SK-N-DZ (cell line): ENCODE data around the gene CDH4.

Experiments used
- DNase-seq: peaks from one replicate; pipeline ENCODE4 v3.0.0-alpha.2; 2015; ENCODE audit warnings: low spot score

CDH4 gene

DNA sequence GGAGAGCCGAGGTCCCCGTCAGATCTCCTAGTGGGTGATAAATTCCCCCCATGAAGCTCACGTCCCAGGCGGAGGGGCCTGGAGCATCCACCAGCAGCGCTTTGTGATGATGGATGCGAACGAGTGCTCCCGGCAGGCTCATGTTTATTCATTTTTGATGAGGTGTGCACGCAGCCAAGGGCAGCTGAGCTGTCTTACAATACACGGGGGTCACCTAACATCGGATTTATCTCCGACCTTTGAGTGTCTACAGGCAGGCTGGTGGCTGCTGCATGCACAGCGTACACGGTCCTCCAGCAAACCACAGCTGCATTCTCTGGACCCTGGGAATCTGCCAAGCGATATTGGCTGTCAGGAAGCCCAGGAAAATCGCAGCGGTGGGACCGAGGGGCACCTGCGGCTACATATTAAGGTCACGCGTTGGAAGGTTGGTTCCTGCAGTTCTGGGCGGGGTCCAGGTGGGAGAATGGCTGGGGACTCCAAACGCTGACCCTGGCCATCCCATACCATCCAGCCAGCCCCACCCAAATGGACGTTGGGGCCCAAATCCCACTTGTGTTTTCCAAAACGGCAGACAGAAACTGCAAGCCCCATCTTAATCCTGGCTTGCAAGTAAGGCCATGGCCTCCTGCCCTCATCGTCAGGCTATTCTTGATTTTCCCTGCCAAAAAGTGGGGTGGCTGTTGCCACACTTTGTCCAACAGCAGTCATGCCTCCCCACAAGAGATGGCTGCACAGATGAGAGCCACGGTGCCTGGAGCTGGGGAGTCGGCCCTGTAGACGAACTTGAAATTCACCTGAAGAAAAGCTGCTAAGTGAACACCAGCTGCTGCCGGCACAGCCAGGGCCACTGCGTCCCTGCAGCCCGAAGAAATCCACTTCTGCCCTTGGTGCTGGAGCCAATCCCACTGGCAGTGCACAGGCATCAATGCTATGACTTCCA, 413.7 kb downstream of the CDH4 start:
- DNase-seq: no peak

DNA sequence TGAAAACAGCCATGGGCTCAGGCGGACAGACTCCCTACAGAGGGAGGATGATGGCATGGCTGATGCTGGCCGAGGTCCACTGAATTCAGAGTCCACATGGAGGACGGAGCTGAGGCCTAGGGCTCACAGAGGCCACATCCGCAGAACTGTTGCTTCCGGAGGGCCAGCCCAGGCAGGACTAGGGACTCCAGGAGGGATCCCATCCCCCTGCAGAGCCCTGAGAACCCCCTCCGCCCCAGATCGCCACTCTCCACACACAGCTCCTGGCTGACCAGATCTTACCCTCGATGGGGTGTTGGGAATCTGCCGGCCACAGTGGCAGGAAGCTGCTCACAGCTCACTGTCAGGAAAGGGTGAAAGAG, 414.4 kb downstream of the CDH4 start:
- DNase-seq: no peak

DNA sequence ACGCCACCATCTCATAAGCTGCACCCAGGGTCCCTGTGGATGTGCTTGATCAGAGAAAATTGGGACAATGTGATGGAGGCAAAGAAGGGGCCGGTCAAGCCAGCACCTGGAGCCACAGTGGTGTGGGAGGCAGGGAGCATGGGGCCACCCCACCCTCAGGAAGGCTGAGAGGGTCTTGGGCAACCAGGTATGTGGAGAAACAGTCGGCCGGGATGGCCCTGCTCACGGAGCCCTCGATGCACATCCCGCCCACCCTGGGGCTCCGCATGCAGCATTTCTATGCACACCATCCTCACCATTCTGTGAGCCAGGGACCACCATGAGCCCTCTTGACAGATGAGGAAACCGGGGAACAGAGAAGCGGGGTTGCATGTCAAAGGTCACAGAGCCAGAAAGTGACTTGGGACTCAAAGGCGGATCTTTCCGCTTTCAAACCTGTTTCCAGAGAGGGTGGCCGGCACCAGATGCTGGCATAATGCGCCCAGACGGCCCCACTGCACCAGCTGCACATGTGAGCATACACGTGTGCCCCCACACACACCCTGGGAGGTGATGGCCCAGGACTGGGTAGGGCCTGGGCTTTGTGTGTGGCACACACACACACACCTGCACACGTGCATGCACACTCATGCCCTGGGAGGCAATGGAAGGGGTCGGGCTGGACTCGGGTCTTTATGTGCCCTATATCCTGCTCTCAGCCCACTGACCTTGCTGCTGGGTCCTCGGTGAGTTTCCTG, 415.2 kb downstream of the CDH4 start:
- no peak for DNase-seq

DNA sequence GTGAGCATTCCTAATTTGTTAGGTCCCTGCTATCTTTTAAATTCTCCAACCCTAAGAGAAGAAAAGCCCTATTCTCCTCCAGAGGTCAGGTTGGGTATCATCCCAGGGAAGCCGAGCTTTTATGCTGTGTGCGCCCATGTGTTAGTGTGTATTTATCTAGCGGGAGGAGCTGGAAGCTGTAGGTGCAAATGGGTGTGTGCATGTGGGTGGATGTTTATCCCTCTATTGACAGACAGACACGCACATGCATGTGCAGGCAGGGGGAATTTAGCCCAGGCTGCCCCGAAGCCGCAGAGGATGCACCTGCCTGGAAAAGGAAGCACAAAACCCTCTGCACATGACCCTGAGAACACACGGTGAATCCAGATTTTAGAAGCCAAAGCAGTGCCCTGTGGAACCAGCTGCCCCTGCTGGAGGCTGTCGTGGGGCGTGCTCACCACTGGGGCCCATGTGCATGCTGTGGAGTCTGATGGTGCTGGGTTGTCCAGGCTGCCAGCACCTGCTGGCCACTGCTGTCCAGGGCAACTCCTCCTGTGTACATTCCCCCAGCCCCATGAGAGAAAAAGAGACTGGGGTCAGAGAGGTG, 416.1 kb downstream of the CDH4 start:
- DNase-seq: no peak

DNA sequence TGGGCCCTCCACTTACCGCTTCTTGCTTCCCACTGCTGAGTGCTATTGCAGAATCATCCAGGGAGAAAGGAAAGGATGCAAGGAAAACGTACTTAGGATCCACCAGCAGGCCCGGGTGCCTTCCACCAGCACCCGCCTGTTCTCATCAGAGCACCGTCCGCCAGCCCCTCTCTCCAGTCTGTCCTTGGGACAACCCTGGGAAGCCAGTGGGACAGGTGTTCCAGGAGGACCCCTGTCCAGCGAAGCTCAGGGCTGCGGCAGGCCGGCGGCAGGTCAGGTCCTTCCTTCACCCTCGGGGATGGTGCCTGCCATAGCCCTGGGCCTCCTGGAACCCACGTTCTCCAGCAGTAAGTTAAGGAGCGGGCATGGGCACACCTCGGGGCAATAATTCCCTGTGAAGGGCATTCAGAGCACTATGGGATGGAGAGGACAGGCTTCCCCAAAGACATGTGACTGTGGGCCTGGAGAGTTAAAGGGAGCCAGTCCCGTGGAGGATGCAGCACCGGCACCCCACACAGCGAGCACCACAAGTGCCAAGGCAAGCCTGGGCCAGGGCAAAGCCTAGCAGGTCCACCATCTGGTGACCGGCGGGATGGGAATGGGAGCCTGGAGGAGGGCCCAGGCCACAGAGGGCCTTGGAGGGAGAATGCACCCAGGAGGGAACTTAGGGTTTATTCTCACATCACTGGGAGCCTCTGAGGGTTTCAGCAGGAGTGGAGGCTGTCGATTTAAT, 416.9 kb downstream of the CDH4 start:
- no peak for DNase-seq

DNA sequence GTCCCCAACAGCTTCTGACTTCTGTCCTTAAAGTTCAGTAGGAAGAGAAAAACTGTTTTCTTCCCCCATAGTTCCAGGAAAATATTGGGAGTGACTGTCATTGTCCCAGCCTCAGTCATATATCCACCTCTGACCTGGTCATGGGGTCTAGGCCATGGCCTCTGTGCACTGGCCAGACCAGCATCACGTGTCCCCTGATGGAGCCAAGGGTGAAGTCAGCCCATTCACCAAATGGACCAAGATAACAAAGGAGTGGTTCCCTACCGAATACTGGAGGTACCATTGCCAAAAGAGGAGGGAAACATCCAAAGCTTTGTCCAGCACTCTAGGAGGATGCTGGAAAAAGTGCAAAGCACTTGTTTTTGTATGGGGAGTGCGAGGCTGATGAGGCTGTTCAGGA, 418.2 kb downstream of the CDH4 start:
- DNase-seq: no peak

DNA sequence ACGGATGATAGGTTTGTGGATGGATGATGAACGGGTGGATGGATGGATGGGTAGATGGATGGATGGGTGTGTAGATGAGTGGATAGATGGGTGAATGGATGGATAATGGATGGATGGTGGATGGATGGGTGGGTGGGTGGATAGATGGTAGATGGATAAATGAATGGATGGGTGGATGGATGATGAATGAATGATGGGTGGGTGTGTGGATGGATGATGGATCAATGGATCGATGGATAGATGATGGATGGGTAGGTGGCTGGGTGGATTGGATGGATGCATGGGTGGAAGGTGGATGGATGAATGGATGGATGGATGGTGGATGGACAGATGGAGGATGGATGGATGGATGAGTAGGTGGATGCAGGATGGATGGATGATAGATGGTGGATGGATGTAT, 419.5 kb downstream of the CDH4 start:
- no peak for DNase-seq

DNA sequence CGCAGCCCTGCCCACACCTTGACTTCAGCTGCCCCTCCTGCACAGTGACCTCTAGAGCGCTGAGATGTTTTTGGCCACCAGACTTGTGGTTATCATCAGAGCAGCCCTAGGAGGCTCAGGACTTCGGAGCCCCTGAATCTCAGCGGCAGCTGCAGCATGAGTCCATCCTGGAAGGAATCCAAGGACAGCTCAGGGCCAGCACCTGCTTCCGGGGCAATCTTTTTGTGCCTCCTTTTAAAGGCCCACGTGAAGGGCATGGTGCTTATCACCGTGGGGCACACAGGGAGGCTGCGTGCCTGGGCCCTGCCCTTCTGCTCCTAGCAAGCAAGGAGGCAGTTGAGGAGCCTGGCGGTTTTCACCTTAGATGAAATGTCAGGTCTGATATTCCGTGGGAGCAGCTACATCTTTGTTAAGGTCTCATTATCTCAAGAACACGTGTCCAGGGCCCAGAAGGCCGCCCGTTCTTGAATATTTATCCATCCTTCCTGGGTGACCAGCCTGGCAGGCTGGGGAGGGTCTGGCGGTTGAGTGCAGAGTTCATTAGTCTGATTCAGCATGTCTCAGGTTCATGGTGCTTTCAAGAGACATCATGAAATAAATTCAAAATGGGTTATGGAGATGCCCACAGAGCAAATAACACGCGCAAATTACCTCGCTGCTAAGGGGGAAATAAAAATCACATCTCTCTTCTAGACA, 421.2 kb downstream of the CDH4 start:
- DNase-seq: no peak

DNA sequence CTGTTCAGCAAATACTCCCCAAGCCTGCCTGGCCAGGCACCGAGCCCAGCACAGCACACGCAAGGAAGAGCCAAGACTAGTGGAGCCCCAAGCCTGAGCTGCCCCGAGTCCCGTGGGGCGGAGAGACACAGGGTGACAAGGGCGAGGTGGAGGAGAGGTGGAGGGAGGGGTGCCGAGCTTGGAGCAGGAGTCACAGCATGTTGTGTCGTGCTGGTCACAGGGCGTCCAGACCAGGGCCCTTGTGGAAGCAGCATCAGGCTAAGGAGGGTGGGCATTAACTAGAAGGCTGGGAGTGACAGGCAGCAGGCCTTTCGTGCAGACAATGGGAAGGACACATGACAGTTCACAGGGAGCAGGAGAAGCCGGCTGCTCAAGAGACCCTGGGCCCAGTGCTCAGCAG, 422.1 kb downstream of the CDH4 start:
- no peak for DNase-seq

DNA sequence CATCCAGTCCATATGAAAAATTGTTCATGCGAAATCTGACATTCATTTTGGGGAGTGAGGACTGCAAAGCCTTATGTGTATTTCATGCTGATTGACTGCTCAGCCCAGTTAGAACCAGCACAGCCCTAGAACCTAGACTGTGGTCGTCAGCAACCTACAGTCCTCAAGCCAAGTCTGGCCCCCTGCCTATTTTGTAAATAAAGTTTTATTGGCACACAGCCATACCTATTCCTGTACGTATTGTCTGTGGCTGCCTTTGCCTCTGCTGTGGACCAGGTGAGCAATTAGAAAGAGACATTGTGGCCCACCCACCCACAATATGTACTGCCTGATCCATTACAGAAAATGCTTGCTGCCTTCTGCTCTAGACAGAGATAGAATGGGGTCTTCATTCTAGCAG, 422.6 kb downstream of the CDH4 start:
- DNase-seq: no peak

DNA sequence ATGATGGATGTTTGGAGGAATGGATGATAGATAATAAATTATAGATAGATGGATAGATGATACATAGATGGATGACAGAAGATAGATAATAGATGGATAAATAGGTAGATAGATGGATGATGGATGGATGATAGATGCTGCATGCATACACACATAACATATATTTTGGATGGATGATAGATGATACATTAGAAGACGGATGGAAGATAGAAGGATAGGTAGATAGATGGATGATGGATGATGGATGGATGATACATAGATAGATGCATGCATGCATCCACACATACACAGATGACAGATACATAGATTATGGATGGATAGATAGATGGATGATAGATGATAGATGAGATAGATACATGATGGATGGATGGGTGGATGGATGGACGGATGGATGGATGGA, 425.9 kb downstream of the CDH4 start:
- DNase-seq: no peak

DNA sequence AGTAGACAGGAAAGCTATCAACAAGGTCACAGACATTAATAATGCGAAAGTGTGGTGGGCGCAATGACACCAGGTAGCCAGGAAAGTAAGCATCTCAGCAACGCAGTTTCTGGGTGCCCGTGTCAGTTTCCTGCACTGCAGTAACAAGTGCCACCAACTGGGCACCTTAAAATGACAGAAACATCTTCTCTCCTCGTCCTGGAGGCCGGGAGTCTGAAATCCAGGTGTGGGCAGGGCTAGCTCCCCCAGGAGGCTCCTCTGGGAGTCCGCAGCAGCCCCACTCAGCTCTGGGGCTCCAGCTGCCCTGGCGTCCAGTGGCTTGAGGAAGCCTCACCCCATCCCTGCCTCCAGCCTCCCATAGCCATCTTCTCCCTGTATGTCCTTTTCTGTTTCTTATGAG, 426.4 kb downstream of the CDH4 start:
- no peak for DNase-seq

DNA sequence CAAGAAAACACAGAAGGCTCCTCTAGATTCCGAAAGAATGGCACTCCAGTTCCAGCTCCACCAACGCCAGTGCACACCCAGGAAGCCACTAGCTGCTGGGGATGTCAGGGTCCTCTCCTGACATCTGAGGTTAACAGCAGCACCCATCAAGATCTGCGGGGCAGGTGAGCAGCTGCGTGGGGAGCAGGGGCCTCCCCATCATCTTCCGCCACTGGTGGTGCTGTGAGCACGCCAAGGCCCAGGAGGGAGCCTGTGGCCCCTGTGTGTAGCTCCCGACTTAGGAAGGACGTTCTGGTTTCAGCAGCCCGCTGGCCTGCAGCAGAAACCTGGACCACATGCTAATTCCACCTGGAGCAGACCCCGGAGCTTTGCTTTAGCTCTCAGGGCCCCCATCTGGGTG, 427.4 kb downstream of the CDH4 start:
- DNase-seq: no peak

DNA sequence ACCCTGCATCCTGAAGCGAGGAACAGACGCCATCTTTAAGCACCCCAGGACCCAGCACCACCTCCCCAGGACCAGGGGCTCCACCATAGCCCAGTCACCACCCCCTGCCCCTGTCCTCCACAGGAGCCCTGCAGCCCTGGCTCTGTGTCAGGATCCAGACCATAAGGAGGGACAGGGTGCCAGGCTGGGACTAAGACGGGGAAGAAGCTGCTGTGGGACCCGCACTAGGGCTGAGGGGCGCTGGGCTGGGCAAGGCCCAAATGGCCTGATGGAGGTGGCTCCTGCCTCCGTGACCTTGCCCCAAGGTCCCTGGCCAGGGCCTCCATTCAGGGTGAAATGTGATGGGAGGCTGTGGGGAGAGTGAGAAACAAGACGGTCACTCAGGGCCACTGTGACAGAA, 428.0 kb downstream of the CDH4 start:
- DNase-seq: no peak

DNA sequence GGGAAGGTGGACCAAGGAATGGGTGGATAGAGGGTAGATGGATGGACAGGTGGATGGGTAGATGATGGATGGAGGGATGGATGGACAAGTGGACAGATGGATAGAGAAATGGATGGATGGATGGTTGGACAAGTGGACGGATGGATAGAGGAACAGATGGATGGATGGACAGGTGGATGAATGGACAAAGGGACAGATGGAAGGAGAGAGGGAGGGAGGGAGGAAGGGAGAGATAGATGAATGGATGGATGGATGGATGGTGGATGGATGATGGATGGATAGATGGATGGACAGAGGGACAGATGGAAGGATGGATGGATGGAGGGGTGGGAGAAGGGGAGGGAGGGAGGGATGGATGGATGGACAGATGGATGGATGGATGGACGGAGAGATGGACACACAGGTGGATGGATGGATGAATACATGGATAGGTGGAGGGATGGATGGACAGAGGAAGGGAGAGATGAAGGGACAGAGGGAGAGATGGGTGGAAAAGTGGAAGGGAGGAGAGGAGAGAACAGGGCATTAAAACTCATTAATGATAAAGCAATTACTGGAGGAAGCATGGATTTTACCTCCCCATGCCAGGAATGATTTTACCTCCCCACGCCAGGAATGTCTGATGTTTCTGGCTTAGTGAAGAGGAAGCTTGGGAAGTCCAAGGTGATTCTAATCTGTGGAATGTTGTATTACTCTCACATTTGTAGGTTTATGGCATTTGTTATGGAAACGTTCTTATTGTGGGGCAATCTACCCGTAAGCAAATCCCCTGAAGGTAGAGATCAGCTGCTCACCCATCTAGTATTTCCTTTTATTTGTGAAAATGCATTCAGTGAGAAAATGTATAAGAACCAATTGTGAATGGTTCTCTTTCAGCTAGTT, 430.3 kb downstream of the CDH4 start:
- DNase-seq: no peak

DNA sequence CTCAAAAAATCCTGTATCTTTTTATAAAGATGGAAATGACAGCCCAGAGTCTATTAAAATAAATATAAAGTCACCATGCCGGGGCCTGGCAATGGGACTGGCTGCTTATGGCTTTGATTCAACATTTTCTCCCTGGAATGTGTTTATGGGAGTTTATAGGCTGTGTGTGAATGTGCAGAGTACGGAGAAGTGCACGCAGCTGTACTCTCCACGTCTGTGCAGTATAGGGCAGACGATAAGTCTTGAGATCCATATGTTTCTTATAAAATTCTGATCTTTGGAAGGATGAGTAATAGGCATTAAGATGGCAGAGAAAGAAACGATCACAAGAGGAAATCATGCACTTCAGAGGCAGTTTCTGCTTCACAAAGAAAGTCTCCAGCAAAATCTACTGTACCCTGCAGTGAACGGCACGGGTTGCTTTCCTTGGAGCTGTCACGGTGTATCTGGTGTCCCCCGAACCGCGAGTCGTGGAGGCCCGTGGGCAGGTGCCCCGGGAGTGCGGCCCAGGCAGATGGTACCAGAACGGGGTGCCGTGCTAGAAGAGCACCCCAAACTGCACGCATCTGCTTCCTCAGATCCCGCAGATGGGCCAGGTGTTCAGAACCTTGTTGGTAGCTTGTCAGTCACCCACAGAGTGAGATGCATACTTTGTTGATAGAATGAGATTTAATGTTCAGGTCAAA, 431.1 kb downstream of the CDH4 start:
- no peak for DNase-seq

DNA sequence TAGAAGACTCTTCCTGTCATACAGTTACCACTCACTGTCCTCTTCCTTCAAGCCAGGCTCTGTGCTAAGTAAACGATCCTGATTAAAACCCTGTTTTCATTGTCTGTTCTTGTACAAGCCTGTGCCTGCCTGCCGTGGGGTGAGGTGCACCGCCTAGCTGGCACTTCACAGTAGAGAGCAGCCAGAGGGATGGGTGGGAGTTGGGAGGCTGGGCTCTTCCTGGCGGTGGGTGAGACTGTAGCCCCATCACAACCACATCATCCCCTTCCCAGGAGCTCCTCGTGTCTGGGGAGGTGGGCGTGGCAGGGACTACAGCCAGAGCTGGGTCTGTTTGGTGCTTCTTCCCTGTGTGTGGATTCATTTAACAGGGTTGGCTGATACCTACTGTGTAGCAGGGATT, 431.7 kb downstream of the CDH4 start:
- DNase-seq: no peak

DNA sequence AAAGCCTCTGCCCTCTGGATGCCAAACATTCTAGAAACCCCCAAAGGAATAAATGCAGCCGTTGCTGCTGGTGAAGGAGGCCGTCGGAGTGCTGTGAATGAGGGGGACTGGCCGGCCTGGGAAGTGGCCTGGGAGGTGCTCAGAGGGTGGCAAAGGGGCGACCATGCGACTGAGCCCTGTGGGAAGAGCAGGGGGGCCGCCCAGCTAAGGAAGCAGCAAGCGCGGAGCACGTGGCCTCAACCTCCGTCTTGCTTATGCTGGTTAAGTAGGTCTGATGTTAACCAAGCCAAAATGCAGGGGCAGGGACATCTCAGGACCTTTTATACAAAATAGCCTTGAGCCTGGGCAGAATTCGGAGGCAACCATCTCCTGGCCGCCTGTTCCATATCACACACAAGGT, 432.1 kb downstream of the CDH4 start:
- no peak for DNase-seq

DNA sequence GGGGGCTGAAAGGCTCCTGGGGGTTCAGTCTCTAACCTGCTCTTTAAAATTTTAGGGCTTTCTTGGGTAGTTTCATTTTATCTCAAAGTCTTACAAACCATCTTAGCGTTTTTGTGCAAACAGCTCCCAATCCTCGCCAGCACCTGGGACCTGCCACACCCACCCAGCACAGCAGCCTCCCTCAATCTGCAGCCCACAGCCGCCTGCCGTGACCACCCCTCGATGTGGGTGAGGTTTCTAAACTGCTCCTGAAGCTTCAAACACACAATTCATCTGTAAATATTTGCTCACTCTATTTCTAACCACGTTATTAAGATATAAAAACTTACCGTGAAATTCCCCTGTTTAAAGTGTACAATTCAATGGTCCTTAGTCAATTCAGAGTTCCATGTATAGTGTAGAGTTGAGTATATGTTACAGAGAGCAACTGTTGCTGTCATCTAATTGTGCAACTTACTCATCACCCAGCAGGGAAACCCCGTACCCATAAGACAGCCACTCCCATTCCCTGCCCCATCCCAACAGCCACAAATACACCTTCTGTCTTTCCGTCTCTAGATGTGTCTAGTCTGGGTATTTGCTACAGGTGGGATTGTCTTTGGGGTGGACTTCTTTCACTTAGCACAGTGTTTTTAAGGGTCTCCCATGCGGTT, 432.6 kb downstream of the CDH4 start:
- DNase-seq: no peak
